Measurements from ENCODE around the gene NAV3.

NAV3 gene

GRCh38 chr12:78198896-78199295, 368.2 kb downstream of the NAV3 start:
- no peak for TF ChIP-seq CTCF (IDR thresholded peaks at IDR 0.05; ENCODE audit: low read depth, low read length)
- no peak for DNase-seq (ENCODE audit: extremely low read depth, low read depth)

- TF ChIP-seq CTCF (IDR thresholded peaks at IDR 0.05; ENCODE audit: low read depth, low read length): no peak
Observed at GRCh38 chr12:78199926-78200325, 369.2 kb downstream of the NAV3 start.

GRCh38 chr12:78204926-78205325, 374.2 kb downstream of the NAV3 start:
- DNase-seq (ENCODE audit: extremely low read depth, low read depth): no peak
- no peak for TF ChIP-seq CTCF (IDR thresholded peaks at IDR 0.05; ENCODE audit: low read depth, low read length)

More at GRCh38 chr12:78199926-78200325, 369.2 kb downstream of the NAV3 start:
- no peak for DNase-seq (ENCODE audit: extremely low read depth, low read depth)

GRCh38 chr12:78208092-78208491, 377.4 kb downstream of the NAV3 start:
- DNase-seq (ENCODE audit: extremely low read depth, low read depth): no peak
- TF ChIP-seq CTCF (IDR thresholded peaks at IDR 0.05; ENCODE audit: low read depth, low read length): no peak

GRCh38 chr12:78209846-78210505, 379.3 kb downstream of the NAV3 start:
- no peak for DNase-seq (ENCODE audit: extremely low read depth, low read depth)
- TF ChIP-seq CTCF (IDR thresholded peaks at IDR 0.05; ENCODE audit: low read depth, low read length): no peak

GRCh38 chr12:78210506-78210860, 379.8 kb downstream of the NAV3 start:
- DNase-seq (ENCODE audit: extremely low read depth, low read depth): no peak
- no peak for TF ChIP-seq CTCF (IDR thresholded peaks at IDR 0.05; ENCODE audit: low read depth, low read length)

GRCh38 chr12:78210894-78211302, 380.2 kb downstream of the NAV3 start:
- DNase-seq (ENCODE audit: extremely low read depth, low read depth): no peak
- TF ChIP-seq CTCF (IDR thresholded peaks at IDR 0.05; ENCODE audit: low read depth, low read length): no peak
